GM12875 (cell line): ENCODE measurements around the gene IL15.
"Not testable (repeated sequence)": the region's sequence is repeated elsewhere in the genome, so short reads cannot be mapped to it uniquely, and the experiment has no call there.

Experiments used
- H3K4me3 ChIP-seq: one replicate; pipeline ENCODE4 v1.5.1; 2011; ENCODE audit warnings: low read depth, low read length, control low read depth
- CTCF ChIP-seq: IDR thresholded peaks from 2 replicates; pipeline ENCODE4 v1.5.1; 2011; ENCODE audit warnings: low read depth, mild to moderate bottlenecking, control low read depth, inconsistent platforms, low read length, moderate library complexity, borderline replicate concordance; ENCODE audit not compliant: insufficient read depth

IL15 gene

GRCh38 chr4:141731481-141731880 lies 95.1 kb downstream of the IL15 start:
- TF ChIP-seq CTCF: no peak

DNA sequence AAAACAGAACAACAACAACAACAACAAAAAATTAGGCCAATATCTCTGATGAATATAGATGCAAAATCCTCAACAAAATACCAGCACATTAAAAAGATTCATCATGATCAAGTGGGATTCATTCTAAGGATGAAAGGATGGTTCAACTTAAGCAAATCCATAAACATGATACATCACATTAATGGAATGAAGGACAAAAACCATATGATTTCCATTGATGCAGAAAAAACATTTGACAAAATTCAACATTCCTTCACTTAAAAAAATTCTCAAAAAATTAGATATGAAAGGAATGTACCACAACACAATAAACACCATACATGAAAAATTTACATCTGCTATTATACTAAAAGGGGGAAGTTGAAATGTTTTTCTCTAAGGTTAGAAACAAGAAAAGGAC lies 103.3 kb downstream of the IL15 start:
- no peak overlapping the region for H3K4me3 ChIP-seq
- no peak for TF ChIP-seq CTCF

More at GRCh38 chr4:141731481-141731880, 95.1 kb downstream of the IL15 start:
- no peak overlapping the region for H3K4me3 ChIP-seq

DNA sequence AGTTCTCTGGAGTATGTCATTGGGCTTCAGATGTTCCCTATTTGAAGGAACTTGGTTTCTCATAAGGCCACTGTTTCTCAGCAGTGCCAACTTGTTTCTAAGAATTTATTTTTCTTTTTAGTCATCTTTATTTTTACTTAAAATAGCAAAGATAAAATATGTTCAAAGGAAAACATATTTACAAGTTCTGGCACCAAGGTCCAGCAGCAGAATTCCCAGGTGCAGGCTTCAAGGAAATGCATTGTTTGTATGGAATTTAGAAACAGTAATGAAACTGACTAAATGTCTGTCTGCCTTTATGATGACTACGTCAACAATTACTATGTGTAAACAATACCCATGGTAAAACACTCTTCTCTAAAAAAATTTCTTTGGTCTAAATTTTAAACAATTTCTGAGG lies 109.6 kb downstream of the IL15 start:
- no peak for TF ChIP-seq CTCF
- H3K4me3 ChIP-seq: no peak overlapping the region

DNA sequence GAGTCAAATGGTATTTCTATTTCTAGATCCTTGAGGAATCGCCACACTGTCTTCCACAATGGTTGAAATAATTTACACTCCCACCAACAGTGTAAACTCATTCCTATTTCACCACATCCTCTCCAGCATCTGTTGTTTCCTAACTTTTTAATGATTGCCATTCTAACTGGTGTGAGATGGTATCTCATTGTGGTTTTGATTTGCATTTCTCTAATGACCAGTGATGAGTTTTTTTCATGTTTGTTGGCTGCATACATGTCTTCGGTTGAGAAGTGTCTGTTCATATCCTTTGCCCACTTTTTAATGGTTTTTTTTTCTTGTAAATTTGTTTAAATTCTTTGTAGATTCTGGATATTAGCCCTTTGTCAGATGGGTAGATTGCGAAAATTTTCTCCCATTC lies 115.4 kb downstream of the IL15 start:
- not testable (repeated sequence) for H3K4me3 ChIP-seq

GRCh38 chr4:141757287-141757686 lies 120.9 kb downstream of the IL15 start:
- no peak overlapping the region for H3K4me3 ChIP-seq
- TF ChIP-seq CTCF: no peak

DNA sequence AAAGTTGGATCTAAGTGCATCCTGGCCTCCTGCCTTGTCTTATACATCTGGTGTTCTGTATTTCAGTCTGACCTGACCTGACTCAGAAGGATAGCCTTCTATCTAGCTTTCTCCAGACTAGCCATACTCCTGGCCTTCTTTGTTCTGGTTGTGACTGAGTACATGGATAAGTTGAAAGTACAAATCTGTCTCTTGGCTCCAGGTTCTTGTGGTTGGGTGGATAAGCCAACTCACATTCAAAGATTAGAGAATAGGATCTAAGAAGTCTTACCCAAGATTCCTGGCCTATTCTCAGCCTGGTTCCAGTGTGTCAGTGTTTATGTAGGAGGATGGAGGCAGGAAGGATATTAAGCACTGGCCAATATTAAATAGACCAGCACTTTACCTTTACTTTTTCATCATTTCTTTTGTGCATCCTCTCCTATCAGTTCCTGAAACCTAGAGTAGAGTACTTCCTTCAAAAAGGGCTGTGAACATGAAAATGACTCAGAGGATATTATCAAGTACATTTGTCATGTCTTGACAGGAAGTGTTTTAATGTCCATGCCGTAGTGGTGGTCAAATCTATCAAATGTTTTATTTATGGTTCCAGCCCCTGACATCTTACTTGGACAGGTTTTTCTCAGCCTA lies 123.5 kb downstream of the IL15 start:
- TF ChIP-seq CTCF: no peak
- no peak overlapping the region for H3K4me3 ChIP-seq

- no peak for TF ChIP-seq CTCF
Observed at GRCh38 chr4:141761926-141762325, 125.5 kb downstream of the IL15 start.

GRCh38 chr4:141763374-141763773 lies 127.0 kb downstream of the IL15 start:
- TF ChIP-seq CTCF: no peak
- H3K4me3 ChIP-seq: no peak overlapping the region

More at GRCh38 chr4:141761926-141762325, 125.5 kb downstream of the IL15 start:
- H3K4me3 ChIP-seq: no peak overlapping the region
